HepG2 (cell line): ENCODE data around the gene AP5B1. TPM values are rescaled to one million over a fixed set of nuclear protein-coding genes. Genes with fewer than 3 reads are reported as not detected.

Source experiments
- ATAC-seq: fragments of 200-7000 bp; cut with Tn5 transposase; 3 replicates; pipeline ENCODE4 v1.9.1; 2020; ENCODE audit warnings: mild to moderate bottlenecking, moderate library complexity
- BruUV-seq: library from RNA; stranded (reverse); fragments of 400-500 nt; replicated peaks from 2 replicates; lab custom pipeline; 2021; lab: Mats Ljungman, UMichigan
- CTCF ChIA-PET: fragments of 300-600 bp; formaldehyde crosslinking; extraction: SDS; loops from one replicate; lab custom pipeline; 2021; ENCODE audit warnings: low total read pairs, inconsistent platforms, low intra/inter-chr PET ratio; lab: Yijun Ruan, JAX
- POLR2A ChIA-PET: fragments of 350-600 bp; sonication (Branson Sonifier 250); formaldehyde crosslinking; loops from one replicate; lab custom pipeline; 2020; ENCODE audit warnings: antibody characterized with exemption, inconsistent platforms; lab: Yijun Ruan, JAX
- DNase-seq: peaks from one replicate; pipeline ENCODE4 v3.0.0-alpha.2; 2015; ENCODE audit warnings: low spot score
- FAIRE-seq: peaks from 3 replicates; lab custom pipeline; 2011; peaks lifted over from hg19 to GRCh38; lab: Jason Lieb, UNC
- H2AFZ ChIP-seq: one replicate; pipeline ENCODE4 v1.6.1; 2011; ENCODE audit warnings: low read length, inconsistent platforms
- H3K27ac ChIP-seq: fragments of 300-600 bp; 3 replicates; pipeline ENCODE4 v1.8.0; 2011; ENCODE audit warnings: mixed run types, mild to moderate bottlenecking, mixed read lengths, low read length, inconsistent platforms; ENCODE audit not compliant: insufficient read depth; ENCODE audit errors: extremely low read length
- H3K27me3 ChIP-seq, 2 experiments: fragments of 200-600 bp in 1 of 2; 2 replicates in 1 of 2; 3 replicates in 1 of 2; pipeline versions ENCODE4 v1.6.0 to v1.8.0; 2011; ENCODE audit warnings: low read length in 2 of 2, mild to moderate bottlenecking in 2 of 2, moderate library complexity in 2 of 2, inconsistent platforms in 1 of 2; ENCODE audit not compliant: insufficient read depth in 2 of 2, control insufficient read depth in 1 of 2
- H3K36me3 ChIP-seq, 2 experiments: fragments of 200-600 bp in 1 of 2; replicated peaks in 1 of 2; 2 replicates in 1 of 2; 3 replicates in 1 of 2; pipeline versions ENCODE4 v1.5.1 to v1.8.0; 2011; ENCODE audit warnings: low read length in 2 of 2, inconsistent platforms in 1 of 2; ENCODE audit not compliant: insufficient read depth in 2 of 2, control insufficient read depth in 1 of 2
- H3K4me1 ChIP-seq: 2 replicates; pipeline ENCODE4 v1.5.1; 2012; ENCODE audit warnings: low read length, inconsistent platforms; ENCODE audit not compliant: insufficient read depth
- H3K4me2 ChIP-seq: 2 replicates; pipeline ENCODE4 v1.6.0; 2011; ENCODE audit warnings: low read depth, low read length, inconsistent platforms
- H3K4me3 ChIP-seq, 3 experiments: fragments of 200-600 bp in 1 of 3; sonication (generic), shearing (Covaris generic) in 1 of 3; replicated peaks in 1 of 3; 2 replicates each; pipeline ENCODE4 v1.5.1; 2011 to 2016; ENCODE audit warnings: low read length in 3 of 3, inconsistent platforms in 2 of 3, low read depth in 2 of 3, mild to moderate bottlenecking in 2 of 3, control low read depth in 1 of 3, mixed read lengths in 1 of 3; ENCODE audit not compliant: insufficient read depth in 1 of 3
- H3K79me2 ChIP-seq: one replicate; pipeline ENCODE4 v1.6.1; 2011; ENCODE audit warnings: low read length, inconsistent platforms; ENCODE audit not compliant: insufficient read depth
- H3K9ac ChIP-seq: 2 replicates; pipeline ENCODE4 v1.6.0; 2011; ENCODE audit warnings: mild to moderate bottlenecking, low read depth, low read length, inconsistent platforms; ENCODE audit not compliant: insufficient read depth
- H3K9me3 ChIP-seq: 2 replicates; pipeline ENCODE4 v1.5.1; 2012; ENCODE audit warnings: mild to moderate bottlenecking, low read length
- H4K20me1 ChIP-seq: 2 replicates; pipeline ENCODE4 v1.6.0; 2011; ENCODE audit warnings: inconsistent platforms, mild to moderate bottlenecking, low read length, moderate library complexity; ENCODE audit not compliant: insufficient read depth
- AFF4 ChIP-seq: sonication (generic); formaldehyde crosslinking; IDR thresholded peaks from 2 replicates; pipeline ENCODE4 v1.4.0; 2020; ENCODE audit warnings: missing genetic modification reagents
- ELF3 ChIP-seq: IDR thresholded peaks from 2 replicates; pipeline ENCODE4 v1.6.1; 2016; ENCODE audit warnings: missing genetic modification reagents, missing compliant biosample characterization
- HOXA7 ChIP-seq: sonication (generic); formaldehyde crosslinking; IDR thresholded peaks from 2 replicates; pipeline ENCODE4 v1.8.1; 2022; ENCODE audit warnings: mild to moderate bottlenecking, missing genetic modification reagents, moderate library complexity
- SCMH1 ChIP-seq: sonication (generic); formaldehyde crosslinking; IDR thresholded peaks from 2 replicates; pipeline ENCODE4 v1.9.0; 2021; ENCODE audit warnings: missing genetic modification reagents, mild to moderate bottlenecking, borderline replicate concordance
- SOX5 ChIP-seq: IDR thresholded peaks from 2 replicates; pipeline ENCODE4 v1.6.1; 2016; ENCODE audit warnings: borderline replicate concordance
- TAF15 ChIP-seq: fragments of 200-400 bp; formaldehyde crosslinking; IDR thresholded peaks from one replicate; pipeline ENCODE4 v1.6.1; 2018; ENCODE audit warnings: mild to moderate bottlenecking, low read depth, low read length; ENCODE audit not compliant: poor library complexity, severe bottlenecking
- ZNF609 ChIP-seq: sonication (generic); formaldehyde crosslinking; IDR thresholded peaks from 2 replicates; pipeline ENCODE4 v1.4.0; 2020; ENCODE audit warnings: mild to moderate bottlenecking, missing genetic modification reagents, borderline replicate concordance
- ZNF710 ChIP-seq: sonication (generic); formaldehyde crosslinking; IDR thresholded peaks from 2 replicates; pipeline ENCODE4 v1.5.0; 2020; ENCODE audit warnings: mild to moderate bottlenecking, missing genetic modification reagents, borderline replicate concordance
- ZNF772 ChIP-seq: sonication (generic); formaldehyde crosslinking; IDR thresholded peaks from 2 replicates; pipeline ENCODE4 v1.5.0; 2020; ENCODE audit warnings: mild to moderate bottlenecking, missing genetic modification reagents
- ZNF878 ChIP-seq: sonication (generic); formaldehyde crosslinking; IDR thresholded peaks from 2 replicates; pipeline ENCODE4 v1.8.1; 2023; ENCODE audit warnings: mild to moderate bottlenecking, missing genetic modification reagents, moderate library complexity
- ZSCAN31 ChIP-seq: sonication (generic); formaldehyde crosslinking; IDR thresholded peaks from 2 replicates; pipeline ENCODE4 v1.5.0; 2020; ENCODE audit warnings: low read depth, mild to moderate bottlenecking, missing genetic modification reagents
- WGBS: methylation state at CpG from one replicate; pipeline ENCODE4 v1.1.6; 2017; ENCODE audit warnings: low lambda C conversion rate; 5-methylcytosine and 5-hydroxymethylcytosine counted together
- in situ Hi-C: cut with HindIII; loops from 2 replicates; pipeline ENCODE4 v1.10.0; 2017; ENCODE audit warnings: low pct_unique_long_range_greater_than_20kb; ENCODE audit not compliant: extremely low pct_ligation_motif_present
- intact Hi-C: fragments of 100-400 bp; cut with micrococcal nuclease; formaldehyde crosslinking; loops from one replicate; pipeline ENCODE4 v1.10.0; 2022; ENCODE audit not compliant: unreplicated experiment
- polyA plus RNA-seq, 8 experiments: library from polyadenylated mRNA; depleted of rRNA in 3 of 8; stranded (reverse) in 7 of 8; unstranded in 1 of 8; fragments of >200 nt; fragmentation: Illumina TruSeq in 4 of 8; extraction: Trizol in 4 of 8; gene quantifications; 2 replicates each; pipeline versions ENCODE4 v1.2.1 to v1.2.3, GENCODE V29; 2011 to 2016; ENCODE audit warnings: low read depth in 4 of 8, missing spikeins in 1 of 8, mixed read lengths in 1 of 8; ENCODE audit not compliant: insufficient read depth in 1 of 8
- total RNA-seq, 5 experiments: library from RNA; depleted of rRNA; stranded (reverse); fragments of >200 nt; fragmentation: Illumina TruSeq; extraction: Trizol; gene quantifications; 2 replicates each; pipeline ENCODE4 v1.2.3, GENCODE V29; 2016; ENCODE audit warnings: low read depth in 1 of 5

Gene AP5B1
- total and polyA plus RNA-seq, 2 of the 13 experiments (the other 11 are each of a cell fraction or from before 2014, with no cell fraction given): 1.7 to 4.4 TPM

GRCh38 chr11:65793625-65794400, 13.0 kb upstream of the AP5B1 start:
- WGBS: 92% methylated on average over 12 of the region's 29 CpGs
- no peak for FAIRE-seq
- Histone ChIP-seq H3K27ac (no peak overlapping the region), H3K4me3 (no peak overlapping the region), H3K36me3 (no peaks in the 10 kb centered on the region), H3K79me2 (no peaks in the 10 kb centered on the region), H3K4me2 (no peak overlapping the region), H4K20me1 (no peaks in the 10 kb centered on the region), H3K9ac (no peak overlapping the region), H2AFZ (no peak overlapping the region), H3K4me1 (peaks cover 35% of the 10 kb centered on the region), H3K27me3 (peaks cover 25 to 87% of the 10 kb centered on the region in 2 experiments), H3K9me3 (no peaks in the 10 kb centered on the region)
- ChIA-PET CTCF (interaction anchor here (1.7 kb wide), 1 partner anchor 14 kb away, joined by 3 read pairs; no protein-coding TSS in a partner anchor), POLR2A (no interaction called here)
- no TSS peak for BruUV-seq
- DNase-seq: no peak
- in situ Hi-C loops (no loop called here), intact Hi-C loops (no loop called here)
- no peak for ATAC-seq
- TF ChIP-seq TAF15: no peak
- TF ChIP-seq ZSCAN31 (CRISPR knock-in tag): no peak
- TF ChIP-seq ZNF710: no peak
- no peak for TF ChIP-seq SCMH1 (CRISPR knock-in tag)
- TF ChIP-seq AFF4 (CRISPR knock-in tag): no peak
- no peak for TF ChIP-seq SOX5 (CRISPR knock-in tag)
- no peak for TF ChIP-seq ZNF878 (CRISPR knock-in tag)
- no peak for TF ChIP-seq HOXA7 (CRISPR knock-in tag)
- no peak for TF ChIP-seq ELF3 (CRISPR knock-in tag)
- no peak for TF ChIP-seq ZNF772 (CRISPR knock-in tag)
- no peak for TF ChIP-seq ZNF609 (CRISPR knock-in tag)
